ENCODE results near the gene LMTK2.

- TF ChIP-seq CTCF (conservative IDR thresholded peaks at IDR 0.05; ENCODE audit: low read depth in 2 of 2) (no peak), JUNB (IDR thresholded peaks at IDR 0.05; ENCODE audit: unreplicated experiment) (no peak), EZH2 (IDR thresholded peaks at IDR 0.05; ENCODE audit: low read depth, unreplicated experiment) (no peak), POLR2AphosphoS5 (IDR thresholded peaks at IDR 0.05; ENCODE audit: low read depth) (no peak), STAT1 (IDR thresholded peaks at IDR 0.05; ENCODE audit: unreplicated experiment) (no peak), CREB1 (CRISPR knock-in tag; IDR thresholded peaks at IDR 0.05; ENCODE audit: low read depth) (no peak), EZH2phosphoT487 (IDR thresholded peaks at IDR 0.05; ENCODE audit: unreplicated experiment) (no peak), ZNF462 (CRISPR knock-in tag; IDR thresholded peaks at IDR 0.05) (no peak), ZNF114 (CRISPR knock-in tag; IDR thresholded peaks at IDR 0.05) (no peak), REST (IDR thresholded peaks at IDR 0.05; ENCODE audit: unreplicated experiment) (no peak)
These were observed 102.7 kb downstream of the LMTK2 start for GRCh38 chr7:98209166-98209920.
